ENCODE results near the gene ATXN1.

ATXN1 gene

GRCh38 chr6:16804546-16805242, 43.4 kb upstream of the ATXN1 start:
- POLR2A ChIA-PET, result no interaction called here
- no peak for DNase-seq (ENCODE audit: extremely low spot score)
- TF ChIP-seq CTCF (IDR thresholded peaks at IDR 0.05; ENCODE audit: control extremely low read depth, extremely low read depth, low read depth, missing control alignments), result no peak
- CTCF ChIA-PET, result interaction anchor here (1.5 kb wide), 1 partner anchor 28 kb away, joined by 3 read pairs; no protein-coding TSS in a partner anchor

- no peak for TF ChIP-seq CTCF (IDR thresholded peaks at IDR 0.05; ENCODE audit: control extremely low read depth, extremely low read depth, low read depth, missing control alignments)
- POLR2A ChIA-PET, result no interaction called here
- CTCF ChIA-PET, result interaction anchor here (1.1 to 1.5 kb wide), 4 partner anchors 17 to 471 kb away, joined by 3 to 5 read pairs (median 3); no protein-coding TSS in a partner anchor
- no peak for DNase-seq (ENCODE audit: extremely low spot score)
Measured at GRCh38 chr6:16803294-16804200, 42.3 kb upstream of the ATXN1 start.

GRCh38 chr6:16802071-16802470, 40.8 kb upstream of the ATXN1 start:
- ChIA-PET CTCF (interaction anchor here (1.4 kb wide), 1 partner anchor 181 kb away, joined by 3 read pairs; no protein-coding TSS in a partner anchor), POLR2A (no interaction called here)
- no peak for DNase-seq (ENCODE audit: extremely low spot score)
- no peak for TF ChIP-seq CTCF (IDR thresholded peaks at IDR 0.05; ENCODE audit: control extremely low read depth, extremely low read depth, low read depth, missing control alignments)

- DNase-seq (ENCODE audit: extremely low spot score), result no peak
- ChIA-PET CTCF (interaction anchor here (1.7 to 1.8 kb wide), 2 partner anchors 9 to 37 kb away, joined by 3 to 5 read pairs; no protein-coding TSS in a partner anchor), POLR2A (no interaction called here)
- no peak for TF ChIP-seq CTCF (IDR thresholded peaks at IDR 0.05; ENCODE audit: control extremely low read depth, extremely low read depth, low read depth, missing control alignments)
Measured at GRCh38 chr6:16800942-16801341, 39.7 kb upstream of the ATXN1 start.

GRCh38 chr6:16800341-16800740, 39.1 kb upstream of the ATXN1 start:
- no peak for DNase-seq (ENCODE audit: extremely low spot score)
- CTCF ChIA-PET, result interaction anchor here (1.7 to 1.8 kb wide), 2 partner anchors 8 to 37 kb away, joined by 3 to 5 read pairs; no protein-coding TSS in a partner anchor
- POLR2A ChIA-PET, result no interaction called here
- TF ChIP-seq CTCF (IDR thresholded peaks at IDR 0.05; ENCODE audit: control extremely low read depth, extremely low read depth, low read depth, missing control alignments), result no peak

Data from GM10248 (cell line).